HG03432 (cell line): ENCODE data around the gene LNX1.

Experiments
- ATAC-seq: cut with Tn5 transposase; IDR thresholded peaks from one replicate; pipeline ENCODE4 v1.9.1; 2021; ENCODE audit warnings: mild to moderate bottlenecking, moderate library complexity; ENCODE audit not compliant: unreplicated experiment

LNX1 gene

GRCh38 chr4:53591372-53591892 is at the start of gene LNX1:
Gene LNX1 (minus strand): TSS chr4:53591486. CDS start chr4:53574002, 17,484 bp downstream.
- ATAC-seq = peak; percentile 37

GRCh38 chr4:53640576-53641453 is 49.5 kb upstream of the LNX1 start:
- peak; percentile 84 for ATAC-seq

- no peak for ATAC-seq
Measured at GRCh38 chr4:53638919-53639318, 47.6 kb upstream of the LNX1 start.

DNA sequence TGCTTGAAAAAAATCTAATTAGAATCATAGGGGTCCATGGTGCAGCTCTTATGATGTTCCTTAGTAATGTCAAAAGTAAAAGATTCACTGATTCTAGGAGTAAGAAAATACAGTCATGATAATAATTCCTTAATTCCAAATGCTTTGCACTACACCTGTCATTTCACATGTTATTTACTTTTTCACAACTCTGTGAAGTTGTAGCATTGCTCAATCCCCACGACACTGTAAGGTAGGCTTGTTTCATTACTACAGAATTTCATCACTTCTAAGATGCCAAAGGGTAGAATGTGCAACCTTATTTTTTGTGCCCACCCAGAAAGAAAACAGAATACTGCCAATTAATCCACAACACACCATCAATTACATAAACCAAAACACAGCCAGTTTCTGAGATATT is 46.1 kb upstream of the LNX1 start:
- no peak for ATAC-seq

DNA sequence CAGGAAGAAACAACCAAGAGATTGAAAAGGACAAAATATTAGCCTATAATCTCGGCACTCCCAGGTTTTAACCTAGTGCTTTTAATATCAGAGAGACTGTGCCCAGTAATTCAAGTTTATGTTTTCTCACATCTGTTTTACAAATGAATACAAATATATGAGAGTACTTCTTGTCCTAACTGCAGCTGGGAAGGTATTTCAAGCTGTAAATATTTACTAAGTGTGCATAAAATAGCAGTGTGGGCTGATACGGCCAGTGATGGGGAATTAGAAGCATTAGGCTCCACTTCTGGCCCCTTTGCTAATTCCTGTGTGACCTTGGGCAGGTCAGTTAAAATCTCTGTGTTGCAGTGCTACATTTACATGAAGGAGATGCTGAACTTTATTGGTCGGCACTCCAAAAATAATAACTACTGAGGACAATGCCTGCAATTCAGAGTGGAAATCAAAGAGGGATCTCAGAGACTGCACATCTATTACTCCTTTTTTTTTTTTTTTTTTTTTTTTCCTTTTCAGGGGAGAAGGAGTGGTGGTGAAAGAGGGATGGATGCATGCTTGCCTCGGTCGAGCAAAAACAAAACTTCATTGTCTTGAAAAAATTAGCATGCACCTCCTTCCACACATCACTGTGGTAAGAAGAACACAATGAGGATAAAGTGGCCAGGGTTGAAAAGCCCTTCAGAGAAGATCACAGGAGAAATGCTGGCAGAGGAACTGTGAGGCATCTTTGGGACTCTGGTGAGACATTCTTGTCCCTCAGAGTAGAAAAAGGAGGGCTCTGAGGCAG is 44.6 kb upstream of the LNX1 start:
- no peak for ATAC-seq

GRCh38 chr4:53633608-53634007 is 42.3 kb upstream of the LNX1 start:
- ATAC-seq = no peak

DNA sequence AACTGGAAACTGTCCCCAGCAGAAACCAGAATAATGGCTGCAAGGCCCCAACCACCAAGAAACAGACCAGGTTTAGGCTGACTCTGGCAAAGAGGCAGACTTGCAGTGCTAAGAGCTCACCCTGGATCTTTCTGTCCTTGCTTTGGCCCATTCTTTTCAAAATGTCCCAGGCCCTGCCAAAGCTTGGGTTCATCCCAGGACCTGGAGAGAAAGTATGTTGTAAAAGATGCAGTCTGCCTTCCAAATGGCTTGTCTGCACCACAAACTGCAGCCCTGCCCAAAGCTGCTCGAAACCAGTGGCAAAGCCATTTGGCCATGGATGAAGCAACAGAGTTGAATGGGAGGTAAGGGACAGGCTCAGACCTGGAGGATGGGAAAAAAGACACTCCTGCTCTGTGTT is 38.0 kb upstream of the LNX1 start:
- no peak for ATAC-seq

- no peak for ATAC-seq
Measured at GRCh38 chr4:53626491-53626890, 35.2 kb upstream of the LNX1 start.

GRCh38 chr4:53625888-53626287 is 34.6 kb upstream of the LNX1 start:
- ATAC-seq = no peak

DNA sequence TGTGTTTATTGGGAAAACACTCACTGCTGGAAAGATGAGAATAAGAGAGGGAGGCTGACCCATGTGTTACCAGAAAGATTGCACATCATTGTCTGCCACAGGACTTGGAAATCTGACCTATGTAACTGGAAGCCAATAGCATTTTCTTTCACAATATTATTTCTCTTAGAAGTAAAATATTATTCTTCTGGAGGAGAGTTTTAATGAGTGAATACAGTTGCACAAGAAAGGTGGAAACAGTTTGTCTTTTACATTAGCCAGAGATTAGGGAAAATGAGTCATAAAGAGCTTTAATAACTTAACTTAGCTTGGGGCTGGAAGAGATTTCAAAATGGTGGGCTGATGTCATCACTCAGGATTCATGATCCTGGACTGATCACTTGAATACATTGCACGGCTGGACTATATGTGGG is 31.5 kb upstream of the LNX1 start:
- no peak for ATAC-seq

GRCh38 chr4:53620956-53621355 is 29.7 kb upstream of the LNX1 start:
- ATAC-seq = no peak

DNA sequence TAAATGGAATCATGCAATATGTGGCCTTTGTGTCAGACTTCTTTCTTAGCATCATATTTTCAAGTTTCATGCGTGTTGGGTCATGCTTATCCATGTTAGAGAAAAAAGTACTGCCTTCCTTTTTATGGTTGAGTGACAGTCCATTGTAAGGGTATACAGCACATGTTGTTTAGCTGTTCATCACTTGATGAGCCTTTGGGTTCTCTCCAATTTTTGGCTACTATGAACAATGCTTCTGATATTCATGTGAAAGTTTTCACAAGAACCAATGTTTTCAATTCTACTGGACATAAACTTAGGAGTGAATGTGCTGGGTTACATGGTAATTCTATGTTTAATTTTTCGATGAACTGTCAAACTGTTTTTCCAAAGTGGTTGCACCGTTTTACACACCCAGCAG is 28.1 kb upstream of the LNX1 start:
- no peak for ATAC-seq

- no peak for ATAC-seq
Measured at GRCh38 chr4:53618321-53618720, 27.0 kb upstream of the LNX1 start.

DNA sequence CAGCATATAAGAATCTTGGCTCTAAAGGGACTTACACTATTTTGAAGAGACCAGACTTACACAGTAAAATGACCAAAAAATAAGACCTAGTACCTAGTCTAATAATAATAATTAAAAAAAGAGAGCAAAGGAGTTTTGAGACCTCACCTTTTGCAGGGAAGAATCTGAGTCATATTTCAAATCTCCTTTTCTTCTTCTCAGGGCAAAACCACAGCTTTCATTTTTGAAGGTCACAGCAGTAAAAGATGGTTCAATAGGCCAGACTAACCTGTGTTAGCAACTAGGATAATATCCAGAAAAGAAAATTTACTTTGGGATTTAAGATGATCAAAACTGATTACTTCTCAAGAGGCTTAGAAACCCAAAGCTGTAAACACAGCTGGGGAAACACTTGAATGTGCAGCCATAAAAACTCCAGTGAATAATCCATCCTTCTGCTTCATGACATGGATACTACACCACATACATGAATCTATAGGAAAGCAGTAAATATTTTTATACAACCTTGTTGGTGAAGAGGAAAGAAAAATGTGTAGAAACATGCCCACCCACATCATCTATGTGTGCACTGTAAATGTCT is 25.9 kb upstream of the LNX1 start:
- ATAC-seq = peak; percentile 55

DNA sequence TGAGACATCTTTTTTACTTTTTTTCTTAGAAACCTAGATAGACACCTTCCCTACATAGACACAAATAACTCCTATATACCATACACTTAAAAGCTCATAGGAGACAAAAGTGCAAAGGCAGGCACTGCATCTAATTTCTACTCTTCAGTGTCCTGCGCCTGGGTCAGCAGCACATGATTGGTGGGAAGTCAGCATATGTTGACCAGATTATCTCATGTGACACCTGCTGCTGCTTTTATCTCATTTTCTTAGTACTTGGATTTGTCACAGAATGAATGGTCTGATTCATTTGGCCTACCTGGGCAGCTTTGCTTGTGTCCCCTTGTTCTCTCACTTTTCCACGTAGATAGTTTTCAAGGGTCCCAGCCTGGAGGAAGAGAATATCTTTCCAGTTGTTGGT is 24.9 kb upstream of the LNX1 start:
- ATAC-seq = no peak

DNA sequence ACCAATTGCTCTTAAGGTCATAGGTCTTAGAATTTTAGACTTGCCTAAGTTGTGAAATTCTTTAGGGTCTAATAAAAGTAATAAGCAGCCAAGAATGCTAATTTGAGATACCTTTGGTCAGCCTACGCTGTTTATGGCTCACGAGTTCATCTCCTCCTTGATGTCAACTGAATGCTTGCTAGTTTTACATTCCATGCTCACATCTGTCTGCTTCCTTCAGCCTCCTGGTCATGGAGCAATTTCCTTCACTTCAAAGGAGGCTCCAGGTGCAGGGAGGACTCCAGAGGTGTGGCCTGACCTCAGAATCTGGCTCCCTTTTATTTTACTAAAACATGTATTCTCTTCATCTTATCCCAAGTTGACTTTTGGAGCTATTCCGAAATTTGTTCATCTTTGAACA is 23.3 kb upstream of the LNX1 start:
- ATAC-seq = no peak

- no peak for ATAC-seq
Measured at GRCh38 chr4:53613428-53613827, 22.1 kb upstream of the LNX1 start.

DNA sequence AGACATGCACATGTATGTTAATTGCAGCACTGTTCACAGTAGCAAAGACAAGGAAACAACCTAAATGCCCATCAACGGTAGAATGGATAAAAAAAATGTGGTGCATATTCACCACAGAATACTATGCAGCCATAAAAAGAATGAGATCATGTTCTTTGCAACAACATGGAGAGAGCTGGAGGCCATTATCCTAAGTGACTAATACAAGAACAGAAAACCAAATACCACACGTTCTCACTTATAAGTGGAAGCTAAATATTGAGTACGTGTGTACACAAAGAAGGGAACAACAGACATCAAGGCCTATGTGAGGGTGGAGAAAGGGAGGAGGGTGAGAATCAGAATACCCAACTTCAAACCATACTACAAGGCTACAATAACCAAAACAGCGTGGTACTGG is 17.4 kb upstream of the LNX1 start:
- ATAC-seq = peak; percentile 57

- peak; percentile 84 for ATAC-seq
Measured at GRCh38 chr4:53608242-53608641, 17.0 kb upstream of the LNX1 start.

DNA sequence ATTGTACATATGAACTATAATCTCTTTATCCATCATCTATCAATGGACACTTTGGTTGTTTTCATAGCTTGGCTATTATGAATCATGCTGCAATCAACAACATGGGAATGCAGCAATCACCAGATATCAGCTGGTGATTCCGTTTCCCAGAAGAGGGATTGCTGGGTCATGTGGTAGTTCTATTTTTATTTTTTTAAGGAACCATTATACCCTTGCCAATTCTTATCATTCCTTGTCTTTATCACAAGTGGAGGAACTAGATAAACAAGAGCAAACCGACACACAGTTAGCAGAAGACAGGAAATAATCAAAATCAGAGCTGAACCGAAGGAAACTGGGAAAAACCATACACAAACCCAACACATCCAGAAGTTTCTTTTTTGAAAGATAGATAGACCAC is 14.5 kb upstream of the LNX1 start:
- ATAC-seq = no peak

GRCh38 chr4:53602390-53602789 is 11.1 kb upstream of the LNX1 start:
- ATAC-seq = no peak
